NCI-H1048 (cell line): ENCODE data around the gene ERO1B.
A peak's percentile ranks its signal among the peaks of the same experiment; 100 is the strongest.

ENCODE experiments used
- DNase-seq: peaks from one replicate; lab custom pipeline; 2025; lab: John Stamatoyannopoulos, UW

The ERO1B gene

DNA sequence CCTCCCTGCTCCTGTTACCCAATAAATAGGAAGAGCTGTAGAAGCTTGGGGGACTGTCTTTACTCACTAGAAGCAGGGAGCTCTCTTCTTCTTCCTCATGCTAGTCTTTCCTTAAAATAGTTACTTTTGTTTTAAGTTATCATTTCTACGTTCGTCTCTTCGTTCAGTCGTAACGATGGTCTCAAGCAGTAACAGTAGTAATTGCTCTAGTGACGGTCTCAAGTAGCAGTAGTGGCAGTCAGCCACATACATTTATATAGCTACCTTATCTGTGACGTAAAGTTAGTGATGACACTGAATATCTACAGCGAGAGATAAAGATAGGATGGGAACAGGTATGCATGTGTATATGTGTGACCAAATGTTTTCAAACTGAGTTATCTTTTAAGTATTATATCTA, 15.4 kb upstream of the ERO1B start:
- DNase-seq = no peak

DNA sequence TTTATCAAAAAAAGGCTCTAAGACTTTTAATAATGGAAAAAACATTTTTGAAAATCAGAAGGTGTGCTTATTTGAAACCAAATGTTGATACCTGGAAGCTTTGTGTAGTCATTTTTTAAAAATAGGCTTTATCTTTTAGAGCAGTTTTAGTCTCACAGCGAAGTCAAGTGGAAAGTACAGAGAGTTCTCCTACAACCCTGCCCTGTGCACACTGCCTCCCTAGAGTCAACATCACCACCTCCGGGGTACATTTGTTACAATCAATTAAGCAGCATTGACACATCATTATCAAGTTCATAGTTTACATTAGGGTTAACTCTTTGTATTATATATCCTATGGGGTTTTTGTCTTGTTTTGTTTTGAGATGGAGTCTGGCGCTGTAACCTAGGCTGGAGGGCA, 10.7 kb upstream of the ERO1B start:
- DNase-seq = no peak

DNA sequence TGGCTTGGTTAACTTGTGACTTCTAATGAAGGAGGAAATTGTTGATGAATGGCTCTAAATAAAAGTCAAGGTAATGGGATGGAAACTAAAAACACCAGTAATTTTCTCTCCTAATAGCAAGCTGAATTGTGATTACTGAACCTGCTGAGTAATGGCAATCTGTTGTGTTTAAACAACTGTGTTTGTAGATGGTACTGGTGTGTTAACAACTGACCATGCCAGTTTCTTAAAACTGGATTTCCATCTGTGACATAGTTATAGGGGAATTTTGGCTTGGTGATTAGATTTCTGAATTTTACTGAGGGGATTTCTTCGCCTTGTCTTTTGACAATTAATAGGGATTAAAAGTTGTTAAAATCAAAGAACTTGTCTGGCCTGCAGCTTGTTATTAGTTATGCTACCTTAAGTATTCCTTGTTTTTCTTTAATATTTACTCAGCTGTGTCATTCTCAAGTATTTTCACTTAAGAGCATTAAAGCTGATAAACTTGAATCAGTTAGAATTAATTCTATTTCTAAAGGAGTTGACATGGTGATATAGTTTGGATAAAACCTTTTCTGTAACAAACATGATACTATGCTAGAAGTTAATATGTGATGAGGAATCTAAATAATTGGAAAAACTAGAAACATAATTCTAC, 7.9 kb upstream of the ERO1B start:
- no peak for DNase-seq

DNA sequence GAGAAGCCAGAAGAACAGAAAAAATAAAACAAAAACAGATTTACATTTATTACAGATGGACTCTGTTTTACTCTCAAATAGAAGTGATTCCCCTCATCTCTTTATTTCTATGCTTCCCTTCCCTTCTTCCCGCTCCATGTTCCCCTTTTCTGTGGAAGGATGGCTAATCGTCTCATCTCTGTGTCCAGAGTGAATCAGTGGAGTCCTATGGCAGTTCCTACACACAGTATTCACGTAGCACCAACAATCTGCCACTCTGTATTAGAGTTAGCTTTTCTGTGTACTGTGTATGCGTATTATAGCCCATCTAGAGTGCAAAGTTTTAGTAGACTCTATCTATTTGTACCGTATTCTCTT, 6.8 kb upstream of the ERO1B start:
- DNase-seq = no peak

DNA sequence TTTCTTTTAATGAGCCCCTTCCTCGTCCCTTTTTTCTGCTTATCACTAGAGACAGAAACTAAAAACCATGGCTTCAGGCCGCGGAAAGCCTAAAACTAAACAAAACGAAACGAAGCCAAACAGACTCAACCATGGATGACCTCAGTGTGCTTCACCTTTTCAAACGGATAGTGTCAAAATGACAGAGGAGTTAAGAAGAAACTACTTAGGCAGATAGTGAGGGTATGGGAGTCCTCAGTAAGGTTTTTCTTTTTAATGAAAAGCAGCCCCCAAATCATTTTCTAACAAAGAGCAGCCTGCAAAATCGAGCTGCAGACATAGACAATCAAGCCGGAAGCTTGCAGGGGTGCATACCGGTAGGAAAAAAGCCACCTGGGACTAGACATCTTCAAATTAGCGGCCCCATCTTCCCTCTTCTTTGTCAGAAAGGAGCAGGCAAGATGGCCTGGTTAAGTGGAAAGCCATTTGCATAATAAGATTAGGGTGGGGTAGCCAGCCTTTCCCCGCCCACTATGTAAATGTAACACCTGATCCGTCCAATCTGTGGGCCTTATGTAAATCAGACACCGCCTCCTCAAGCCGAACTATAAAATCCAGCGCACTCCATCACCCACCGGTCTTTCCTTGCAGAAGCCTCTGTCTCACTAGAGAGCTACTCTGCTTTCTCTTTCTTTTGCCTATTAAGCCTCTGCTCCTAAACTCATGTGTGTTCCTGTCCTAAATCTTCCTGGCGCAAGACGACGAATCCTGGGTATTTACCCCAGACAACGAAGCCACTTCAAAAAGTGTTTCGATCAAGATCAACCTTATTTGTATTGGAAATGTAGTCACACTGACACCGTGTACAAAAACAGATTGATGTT, 6.2 kb upstream of the ERO1B start:
- DNase-seq = peak; percentile 94

DNA sequence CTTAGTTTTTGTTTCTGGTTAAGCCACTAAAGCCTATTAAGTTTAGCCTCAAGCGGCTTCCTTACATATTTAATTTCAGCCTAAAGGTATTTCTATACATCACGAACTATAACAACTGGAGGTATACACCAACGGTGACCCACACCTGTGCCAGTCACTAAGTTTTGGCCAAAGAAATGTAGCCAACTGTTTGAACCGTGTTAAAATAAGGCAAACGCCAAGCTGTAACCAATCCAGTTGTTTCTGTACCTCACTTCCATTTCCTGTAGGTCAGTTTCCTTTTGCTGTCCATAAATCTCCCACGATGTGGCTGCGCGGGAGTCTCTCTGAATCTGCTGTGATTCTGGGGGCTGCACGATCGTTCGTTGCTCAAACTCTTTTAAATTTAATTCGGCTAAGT, 5.6 kb upstream of the ERO1B start:
- DNase-seq = no peak

DNA sequence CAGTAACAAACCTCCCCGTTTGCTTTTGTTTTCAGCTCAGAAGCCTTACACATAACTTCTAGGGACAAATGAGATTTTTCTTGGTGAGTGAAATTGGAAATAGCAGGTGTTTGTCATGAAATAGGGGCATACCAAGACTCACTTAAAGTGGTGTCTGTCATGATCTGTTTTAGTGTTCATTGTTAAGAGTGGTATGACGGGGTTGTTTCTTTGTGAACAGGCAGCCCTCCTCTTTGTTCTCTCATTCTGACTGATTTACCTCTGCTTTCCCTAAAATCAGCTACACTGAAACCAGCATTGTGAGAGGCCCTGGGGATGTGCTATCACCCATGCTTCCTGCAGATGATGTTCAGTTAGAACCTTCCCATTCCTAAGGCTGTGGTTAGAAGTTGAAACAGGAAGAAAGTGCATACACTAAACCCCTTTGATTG, 2.5 kb upstream of the ERO1B start:
- DNase-seq = no peak

DNA sequence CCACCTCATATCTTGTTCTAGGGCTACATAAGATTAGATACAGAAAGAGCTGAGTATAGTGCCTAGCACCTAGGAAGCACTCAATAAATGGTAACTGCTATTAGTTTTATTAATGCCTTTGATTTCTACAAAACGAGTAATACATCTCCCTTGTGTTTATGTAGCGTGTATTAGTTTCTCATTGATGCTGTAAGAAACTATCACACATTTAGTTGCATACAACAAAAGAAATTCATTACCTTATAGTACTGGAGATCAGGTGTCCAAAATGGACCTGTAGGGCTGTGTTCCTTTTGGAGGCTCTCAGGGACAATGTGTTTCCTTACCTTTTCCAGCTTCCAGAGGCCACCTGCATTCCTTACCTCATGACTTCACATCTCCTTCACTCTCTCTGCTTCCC, 961 bp upstream of the ERO1B start:
- DNase-seq = no peak

DNA sequence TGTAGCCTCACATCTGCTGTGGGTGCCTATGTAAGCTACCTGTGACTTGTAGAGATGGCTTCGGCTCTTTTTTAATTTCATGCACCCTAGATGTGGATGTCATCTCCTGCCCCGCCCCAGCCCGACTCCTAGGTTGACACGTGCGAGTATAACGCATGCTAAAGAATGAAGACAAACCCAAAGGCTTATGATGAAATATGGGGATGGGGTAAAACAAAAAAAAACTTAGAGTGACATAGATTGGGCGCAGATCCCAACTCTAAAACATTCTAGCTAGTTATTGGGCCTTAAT, 613 bp upstream of the ERO1B start:
- DNase-seq = no peak

DNA sequence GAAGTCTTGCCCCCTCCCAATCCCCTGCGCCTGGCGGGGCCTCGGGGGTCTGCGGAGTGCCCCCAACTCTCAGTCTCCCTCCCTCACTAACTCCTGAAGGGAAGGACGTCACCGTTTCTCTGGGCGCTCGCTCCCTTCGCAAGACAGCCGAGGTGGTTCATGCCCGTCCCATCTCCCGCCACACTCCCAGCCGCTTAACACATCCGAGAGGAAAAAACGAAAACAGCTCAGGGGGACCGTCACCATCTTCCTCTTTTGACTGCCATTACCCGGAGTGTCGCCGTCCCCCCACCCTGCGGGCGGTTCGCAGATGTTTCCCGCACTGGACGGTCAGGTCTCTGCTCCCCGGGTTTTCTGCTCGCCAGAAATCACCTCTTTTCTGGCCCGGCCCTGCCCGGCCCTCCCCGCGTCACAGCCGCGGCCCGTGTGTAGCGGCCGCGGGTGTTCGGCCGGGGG, 532 bp downstream of the ERO1B start:
- peak; percentile 23 for DNase-seq

DNA sequence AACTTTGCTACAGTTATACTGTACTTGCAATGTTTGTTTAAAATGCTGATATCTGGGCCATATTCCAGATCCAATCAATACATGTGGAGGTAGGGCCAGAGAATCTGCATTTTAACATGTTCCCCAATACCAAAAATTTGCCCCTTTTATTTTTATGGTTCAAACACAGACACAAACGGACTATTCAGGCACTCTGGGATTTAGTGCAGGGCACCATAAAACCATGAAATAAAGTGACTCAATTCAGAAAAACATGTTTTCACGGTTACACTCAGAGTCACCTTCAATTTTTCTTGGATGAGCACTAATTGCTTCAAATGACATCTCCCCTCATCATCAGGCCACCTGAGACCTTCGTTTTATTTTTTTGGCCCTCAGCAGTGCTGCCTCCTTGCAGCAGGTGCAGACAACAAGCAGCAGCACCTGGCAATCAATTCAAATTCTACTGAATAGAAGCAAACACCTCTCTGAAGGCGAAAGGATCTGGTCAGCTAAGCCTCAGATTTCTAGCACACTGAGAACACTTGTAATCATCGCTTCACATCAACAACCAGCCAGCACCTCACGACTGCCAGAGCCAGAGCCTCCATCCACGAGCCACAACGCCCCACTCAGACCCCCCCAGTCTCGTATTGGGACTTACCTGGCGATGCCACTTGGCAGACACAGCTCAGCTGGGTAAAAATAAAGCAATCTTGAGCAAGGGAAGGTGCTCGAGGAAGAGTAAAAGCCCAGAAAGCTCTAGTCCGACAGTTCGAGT, 1.1 kb downstream of the ERO1B start:
- no peak for DNase-seq

DNA sequence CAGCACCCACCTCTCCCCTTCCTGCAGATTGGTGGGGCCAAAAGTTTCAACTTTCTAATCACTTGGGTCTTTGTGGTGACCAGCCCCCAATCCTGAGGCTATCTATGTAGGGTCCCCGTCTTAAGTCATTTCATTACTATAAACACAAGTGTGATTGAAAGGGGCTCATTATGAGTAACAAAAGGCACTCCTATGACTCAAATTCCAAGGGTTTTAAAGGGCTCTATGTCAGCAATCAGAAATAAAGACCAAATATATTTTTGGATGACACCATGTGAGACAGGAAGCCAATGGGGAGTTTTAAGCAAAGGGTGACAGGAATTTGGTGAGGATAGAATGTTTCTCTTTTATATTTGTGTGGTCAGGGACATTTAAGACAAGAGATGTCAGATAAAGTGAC, 6.2 kb downstream of the ERO1B start:
- no peak for DNase-seq

DNA sequence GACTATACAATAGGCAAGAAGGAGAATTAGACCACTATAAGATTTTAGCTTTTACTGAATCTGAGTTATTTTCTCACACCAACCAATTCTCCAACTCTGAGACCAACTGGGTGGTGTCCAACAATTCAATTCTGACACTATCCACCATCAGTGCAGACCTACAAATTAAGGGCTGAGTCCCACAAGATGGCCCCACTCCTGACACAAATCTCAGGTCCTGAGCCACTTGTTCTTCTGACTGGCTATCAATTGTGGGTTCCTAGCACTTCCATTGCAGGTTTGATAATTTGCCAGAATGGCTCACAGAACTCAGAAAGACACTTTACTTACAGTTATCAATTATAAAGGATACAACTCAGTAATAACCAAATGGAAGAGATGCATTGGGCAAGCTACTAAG, 6.7 kb downstream of the ERO1B start:
- no peak for DNase-seq

DNA sequence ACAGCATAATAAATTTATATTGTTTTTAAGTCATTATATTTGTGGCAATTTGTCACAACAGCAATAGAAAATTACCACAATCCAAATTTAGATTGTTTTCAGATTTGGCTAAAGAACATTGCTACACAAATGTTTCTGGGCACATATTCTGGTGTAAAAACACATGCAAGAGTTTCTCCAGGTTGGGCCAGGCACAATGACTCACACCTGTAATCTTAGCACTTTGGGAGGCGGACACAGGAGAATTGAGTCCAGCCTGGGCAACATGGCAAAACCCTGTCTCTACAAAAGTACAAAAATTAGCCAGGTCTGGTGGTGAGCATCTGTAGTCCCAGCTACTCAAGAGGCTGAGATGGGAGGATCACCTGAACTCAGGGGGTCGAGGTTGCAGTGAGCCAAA, 8.4 kb downstream of the ERO1B start:
- no peak for DNase-seq

DNA sequence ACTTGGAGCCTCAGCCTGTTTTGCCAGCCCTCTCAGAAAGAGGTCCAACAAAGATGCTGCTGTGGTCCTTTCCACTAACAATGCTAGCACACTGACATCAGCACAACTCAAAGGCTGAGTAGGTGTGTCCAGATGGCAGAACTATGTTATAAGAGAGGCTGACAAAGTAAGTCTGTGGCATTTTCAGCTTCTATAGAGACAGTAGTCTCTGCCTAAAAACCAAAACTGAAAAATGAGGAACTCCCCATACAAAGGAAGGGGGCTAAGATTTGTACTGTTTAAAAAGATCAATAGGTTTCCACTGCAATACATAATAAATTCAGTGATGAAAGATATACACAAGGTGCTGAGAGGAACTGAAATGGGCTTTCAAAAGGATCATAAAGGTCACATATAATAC, 12.3 kb downstream of the ERO1B start:
- no peak for DNase-seq

DNA sequence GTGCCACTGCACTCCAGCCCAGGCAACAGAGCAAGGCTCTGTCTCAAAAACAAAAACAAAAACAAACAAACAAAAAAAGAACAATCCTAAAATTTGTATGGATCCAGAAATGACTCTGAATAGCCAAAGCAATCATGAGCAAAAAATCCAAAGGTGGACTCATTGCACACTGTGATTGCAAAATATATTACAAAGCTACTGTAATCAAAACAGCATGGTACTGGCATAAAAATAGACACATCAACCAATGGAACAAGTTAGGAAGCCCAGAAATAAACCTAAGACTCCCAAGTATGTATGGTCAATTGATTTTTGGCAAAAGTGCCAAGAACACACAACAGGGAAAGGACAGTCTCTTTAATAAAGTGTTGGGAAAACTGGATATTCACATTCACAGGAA, 19.9 kb downstream of the ERO1B start:
- DNase-seq = no peak

DNA sequence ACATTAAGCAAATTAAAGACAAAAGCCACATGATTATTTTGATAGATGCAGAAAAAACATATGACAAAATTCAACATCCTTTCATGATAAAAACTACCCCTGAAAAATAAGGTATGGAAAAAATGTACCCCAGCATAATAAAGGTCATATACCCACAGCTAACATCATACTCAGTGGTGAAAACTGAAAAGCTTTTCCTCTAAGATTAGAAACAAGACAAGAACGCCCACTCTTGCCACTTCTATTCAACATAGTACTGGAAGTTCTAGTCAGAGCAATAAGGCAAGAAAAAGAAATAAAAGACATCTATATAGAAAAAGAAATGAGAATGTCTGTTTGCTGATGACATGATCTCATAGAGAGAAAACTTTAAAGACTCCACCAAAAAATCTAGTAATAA, 20.7 kb downstream of the ERO1B start:
- no peak for DNase-seq

DNA sequence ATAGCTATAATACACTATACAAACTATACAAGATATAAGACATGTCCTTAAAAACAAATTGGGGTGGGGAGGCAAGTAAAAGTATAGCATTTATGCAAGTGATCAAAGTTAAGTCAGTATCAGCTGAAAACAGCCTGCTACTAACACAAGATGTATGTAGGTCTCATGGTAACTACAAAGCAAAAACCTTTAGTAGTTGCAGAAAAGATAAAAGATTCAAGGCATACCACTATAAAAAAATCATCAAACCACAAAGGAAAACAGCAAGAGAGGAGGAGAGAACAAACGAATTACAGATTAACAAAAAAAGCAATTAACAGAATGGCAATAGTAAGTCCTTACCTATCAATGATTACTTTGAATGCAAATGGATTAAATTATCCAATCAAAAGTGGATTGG, 22.7 kb downstream of the ERO1B start:
- no peak for DNase-seq

DNA sequence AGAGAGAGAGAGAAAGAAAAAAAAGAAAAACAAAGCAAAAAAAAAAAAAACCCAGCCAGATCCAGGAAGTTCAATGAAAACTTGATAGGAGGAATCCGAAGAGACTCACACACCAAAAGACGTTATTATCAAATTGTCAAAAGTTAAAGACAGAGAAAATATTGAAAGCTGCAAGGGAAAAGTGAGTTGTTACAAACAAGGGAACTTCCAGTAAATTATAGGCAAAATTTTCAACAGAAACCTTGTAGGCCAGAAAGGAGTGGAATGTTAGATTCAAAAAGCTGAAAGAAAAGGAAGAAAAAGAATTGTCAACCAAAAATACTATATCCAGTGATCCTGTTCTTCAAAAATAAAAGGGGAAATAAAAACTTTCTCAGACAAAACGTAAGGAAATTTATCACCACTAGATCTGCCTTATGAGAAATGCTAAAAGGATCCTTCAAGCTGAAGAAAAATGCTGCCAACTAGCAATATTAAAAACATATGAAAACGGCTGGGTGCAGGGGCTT, 23.6 kb downstream of the ERO1B start:
- DNase-seq = no peak

DNA sequence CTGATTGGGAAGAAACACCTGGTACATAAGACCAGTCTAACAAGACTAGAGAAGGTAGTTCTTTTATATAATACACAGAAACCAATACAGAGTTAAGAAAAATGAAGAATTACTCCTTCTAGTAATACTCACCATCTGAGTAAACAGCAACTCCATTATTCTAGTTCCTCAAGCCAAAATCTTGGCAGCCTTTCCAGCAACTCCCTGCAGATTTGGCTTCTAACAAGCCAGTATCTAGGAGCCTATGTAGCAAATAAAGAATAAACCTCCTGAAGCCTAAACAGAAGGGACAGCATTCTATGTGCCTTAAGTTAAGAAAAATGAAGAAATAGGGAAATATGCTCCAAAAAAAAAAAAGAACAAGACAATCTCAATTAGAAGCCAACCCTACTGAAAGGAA, 24.5 kb downstream of the ERO1B start:
- no peak for DNase-seq

DNA sequence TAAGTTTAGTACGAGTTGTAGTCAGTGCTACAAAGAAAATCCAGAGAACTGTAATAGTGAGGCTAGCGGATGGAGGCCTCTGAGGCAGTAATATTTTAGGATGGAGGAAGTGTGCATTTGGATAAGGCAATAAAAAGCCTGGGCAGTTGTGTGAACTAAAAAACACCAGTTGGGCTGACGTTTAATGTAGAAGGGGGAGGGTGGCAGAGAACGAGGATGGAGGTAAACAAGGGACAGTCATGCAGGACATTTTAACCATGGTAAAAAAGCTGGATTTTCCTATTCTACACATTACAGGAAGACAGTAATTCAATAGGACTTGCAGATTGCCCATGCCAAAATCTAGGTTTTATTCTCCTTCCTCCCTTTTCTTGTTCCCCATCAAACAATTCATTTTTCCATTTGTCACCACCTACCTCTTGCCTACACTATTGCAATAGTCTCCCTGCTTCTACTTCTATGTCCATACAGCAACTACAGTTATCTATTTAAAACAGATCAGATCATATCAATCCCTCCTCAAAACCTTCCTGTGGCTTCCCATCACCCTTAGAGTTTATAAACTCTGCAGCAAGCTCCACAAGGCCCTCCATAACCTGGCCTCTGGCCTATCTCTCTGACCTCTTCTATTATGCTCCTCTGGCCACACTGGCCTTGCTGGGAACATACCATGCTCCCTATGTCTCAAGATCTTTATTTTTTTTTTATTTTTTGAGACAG, 27.7 kb downstream of the ERO1B start:
- no peak for DNase-seq

DNA sequence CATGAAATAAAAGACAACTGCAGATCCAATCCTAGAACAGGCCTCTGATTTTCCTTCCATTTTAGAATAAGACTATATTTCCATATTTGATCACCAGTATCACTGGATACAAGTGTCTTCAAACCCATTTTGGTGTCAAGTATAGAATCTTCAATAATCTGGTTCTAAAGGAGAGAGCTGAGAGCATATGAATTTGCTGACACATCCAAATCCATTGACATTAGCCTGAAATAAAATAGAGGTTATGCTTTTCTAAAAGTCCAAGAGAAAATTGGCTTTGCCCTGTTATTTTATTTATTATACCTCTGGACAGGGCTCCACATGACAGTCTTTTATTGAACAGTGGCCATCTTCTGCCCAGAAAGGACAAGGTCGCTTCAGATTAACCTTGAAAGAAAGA, 28.6 kb downstream of the ERO1B start:
- no peak for DNase-seq
